Measurements from ENCODE around the gene DIPK1B.
"Not testable (repeated sequence)": the region's sequence is repeated elsewhere in the genome, so short reads cannot be mapped to it uniquely, and the experiment has no call there.

Gene DIPK1B

DNA sequence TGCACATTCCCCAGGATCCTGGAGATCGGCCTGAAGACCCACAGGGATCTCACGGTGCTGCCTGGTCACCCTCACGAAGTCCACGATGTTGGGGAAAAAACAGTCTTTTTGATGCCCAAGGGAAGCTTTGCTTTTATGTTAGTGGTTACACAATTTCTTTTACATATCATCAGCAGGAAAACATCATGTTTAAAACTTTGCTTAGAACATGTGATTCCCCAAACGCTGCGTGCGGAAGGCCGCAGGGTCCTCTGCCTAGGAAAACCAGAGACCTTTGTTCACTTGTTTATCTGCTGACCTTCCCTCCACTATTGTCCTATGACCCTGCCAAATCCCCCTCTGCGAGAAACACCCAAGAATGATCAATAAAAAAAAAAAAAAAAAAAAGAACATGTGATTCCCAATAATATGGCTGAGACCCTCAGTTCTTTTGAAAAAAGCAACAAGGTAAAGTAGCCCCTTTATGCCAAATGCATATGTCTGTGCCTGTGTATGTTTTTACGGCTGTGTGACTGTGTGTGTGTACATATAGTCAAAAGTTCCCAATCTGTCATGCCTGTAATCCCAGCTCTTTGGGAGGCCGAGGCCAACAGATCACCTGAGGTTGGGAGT lies 13.6 kb upstream of the DIPK1B start:
- DNase-seq (ENCODE audit: low read depth): no peak

DNA sequence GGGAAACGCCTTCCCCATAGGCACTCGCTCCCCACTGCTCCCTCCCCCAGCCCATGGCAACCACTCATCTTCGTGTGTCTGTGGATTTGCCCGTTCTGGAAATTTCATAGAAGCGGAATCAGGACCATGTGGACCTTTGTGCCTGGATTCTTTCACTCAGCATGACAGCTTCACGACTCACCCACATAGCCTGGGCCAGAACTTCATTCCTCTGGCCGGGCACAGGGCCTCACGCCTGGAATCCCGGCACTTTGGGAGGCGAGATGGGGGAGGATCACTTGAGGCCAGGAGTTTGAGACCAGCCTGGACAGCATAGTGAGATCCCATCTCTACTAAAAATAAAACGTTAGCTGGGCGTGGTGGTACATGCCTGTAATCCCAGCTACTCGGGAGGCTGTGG lies 12.1 kb upstream of the DIPK1B start:
- no peak for DNase-seq (ENCODE audit: low read depth)

DNA sequence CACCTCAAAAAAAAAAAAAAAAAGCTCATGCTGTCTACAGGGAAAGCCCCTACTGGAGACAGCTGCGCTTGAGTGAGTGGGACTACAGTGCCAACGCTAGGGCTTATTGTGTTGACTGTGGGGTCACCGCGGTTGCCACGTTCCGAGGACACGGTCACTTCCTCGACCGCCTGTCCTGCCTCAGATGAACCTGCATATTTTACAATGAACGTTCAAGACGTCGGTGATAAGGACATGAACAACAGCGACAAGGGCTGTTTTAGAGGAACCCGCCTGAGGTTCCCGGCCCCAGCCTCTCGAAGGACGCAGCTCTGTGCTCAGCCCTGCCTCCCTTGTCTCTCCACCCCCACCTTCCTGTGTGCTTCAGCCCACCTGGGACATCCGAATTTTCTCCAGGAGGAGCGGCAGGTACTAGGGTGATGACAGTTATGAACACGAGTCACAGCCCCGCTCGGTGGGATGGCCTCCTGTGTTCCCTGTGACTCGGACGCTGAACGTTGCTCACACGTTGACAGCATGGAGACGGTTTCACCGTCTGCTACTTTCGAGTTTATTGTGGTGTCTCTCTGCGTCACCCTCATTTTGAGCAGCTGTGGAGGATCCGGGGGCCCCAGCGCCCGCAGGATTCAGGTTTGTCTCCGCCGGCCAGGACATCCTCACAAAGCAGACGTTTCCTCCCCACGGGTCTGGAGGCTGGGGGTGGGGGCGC lies 11.3 kb upstream of the DIPK1B start:
- DNase-seq (ENCODE audit: low read depth): no peak

DNA sequence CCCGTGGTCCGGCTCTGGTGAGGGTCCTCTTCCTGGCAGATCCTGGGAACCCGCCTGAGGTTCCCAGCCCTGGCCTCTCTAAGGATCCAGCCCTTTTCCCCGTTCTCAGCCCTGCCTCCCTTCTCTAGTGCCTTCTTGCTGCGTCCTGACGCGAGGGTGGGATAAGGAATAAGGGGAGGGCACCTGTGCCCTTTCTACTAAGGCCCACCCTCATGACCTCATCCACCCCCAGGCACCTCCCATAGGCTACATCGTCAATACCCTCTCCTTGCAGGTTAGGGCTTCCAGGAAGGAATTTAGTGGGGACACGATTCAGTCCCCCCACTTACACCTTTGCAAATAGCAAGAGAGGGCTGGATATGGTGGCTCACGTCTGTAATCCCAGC lies 10.7 kb upstream of the DIPK1B start:
- DNase-seq (ENCODE audit: low read depth): no peak

DNA sequence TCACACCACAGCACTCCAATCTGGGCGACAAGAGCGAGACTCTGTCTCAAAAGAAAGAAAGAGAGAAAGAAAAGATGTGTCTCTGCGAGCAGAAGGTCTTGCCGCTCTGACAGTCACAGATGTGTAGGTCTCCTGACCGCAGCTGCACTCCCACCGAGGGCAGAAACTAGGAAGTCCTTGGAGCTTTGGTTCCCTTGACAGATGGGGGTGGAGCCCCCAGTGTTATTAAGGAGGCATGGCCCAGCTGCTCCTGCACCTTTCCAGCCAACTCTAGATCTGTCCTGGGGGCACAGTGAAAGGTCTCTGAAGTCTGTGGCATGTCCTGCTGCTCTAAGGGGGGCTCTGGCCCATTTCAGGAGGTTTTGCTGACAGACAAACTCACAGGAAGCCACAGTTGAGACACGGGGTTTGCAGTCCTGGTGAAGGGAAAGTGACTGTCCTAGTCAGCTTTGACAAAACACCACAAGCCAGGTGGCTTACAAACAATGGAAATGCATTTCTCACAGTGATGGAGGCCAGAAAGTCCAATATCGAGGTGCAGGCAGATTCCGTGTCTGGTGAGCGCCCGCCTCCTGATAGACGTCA lies 9.0 kb upstream of the DIPK1B start:
- DNase-seq (ENCODE audit: low read depth): no peak

DNA sequence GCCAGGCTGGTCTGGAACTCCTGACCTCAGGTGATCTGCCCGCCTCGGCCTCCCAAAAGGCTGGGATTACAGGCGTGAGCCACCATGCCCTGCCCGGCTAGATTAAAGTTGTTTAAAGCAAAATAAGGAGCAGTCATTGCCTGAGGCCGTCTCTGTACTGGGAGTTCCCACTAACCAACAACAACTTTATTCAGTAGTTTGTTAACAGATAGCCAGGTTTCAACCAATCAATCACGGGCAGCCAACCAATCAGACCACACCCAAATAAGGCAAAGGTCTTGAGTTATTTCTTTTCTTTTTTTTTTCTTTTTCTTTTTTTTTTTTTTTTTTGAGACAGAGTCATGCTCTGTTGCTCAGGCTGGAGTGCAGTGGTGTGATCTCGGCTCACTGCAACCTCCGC lies 7.6 kb upstream of the DIPK1B start:
- DNase-seq (ENCODE audit: low read depth): not testable (repeated sequence)

DNA sequence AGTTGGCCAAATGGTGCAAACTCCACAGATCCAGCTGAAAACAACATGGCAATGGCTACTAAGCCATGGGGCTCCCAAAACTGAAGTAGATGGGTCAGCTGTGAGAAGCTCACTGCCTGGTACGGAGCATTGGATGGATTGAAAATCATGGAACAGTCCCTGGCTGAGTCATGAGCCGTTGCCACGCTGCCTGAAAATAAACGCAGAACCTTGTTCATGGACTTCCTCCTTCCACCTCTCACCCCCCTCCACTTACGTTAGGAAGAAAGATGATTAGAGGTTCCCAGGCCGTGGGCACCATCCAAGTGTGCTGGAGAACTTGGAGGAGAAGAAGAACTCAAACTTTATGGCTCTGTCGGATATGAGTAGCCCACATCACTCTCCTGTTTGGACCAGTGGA lies 6.8 kb upstream of the DIPK1B start:
- no peak for DNase-seq (ENCODE audit: low read depth)

DNA sequence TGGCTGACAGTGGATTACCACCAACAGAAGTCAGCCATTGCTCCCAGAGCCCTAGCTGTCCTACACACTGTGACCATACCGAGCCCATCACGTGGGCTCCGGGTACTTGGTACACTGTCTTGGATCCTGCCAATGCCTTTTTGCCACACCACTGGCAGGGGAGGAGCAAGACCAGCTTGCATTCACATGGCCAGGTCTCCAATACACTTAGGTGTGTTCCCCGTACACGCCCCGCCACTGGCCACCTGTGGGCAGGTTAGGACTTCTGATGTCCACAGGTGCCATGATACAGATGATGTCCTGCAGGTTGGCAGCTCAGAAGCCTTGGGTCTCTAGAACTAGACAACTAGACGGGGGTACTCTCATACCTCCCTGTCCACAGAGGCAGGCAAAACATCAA lies 5.4 kb upstream of the DIPK1B start:
- no peak for DNase-seq (ENCODE audit: low read depth)

DNA sequence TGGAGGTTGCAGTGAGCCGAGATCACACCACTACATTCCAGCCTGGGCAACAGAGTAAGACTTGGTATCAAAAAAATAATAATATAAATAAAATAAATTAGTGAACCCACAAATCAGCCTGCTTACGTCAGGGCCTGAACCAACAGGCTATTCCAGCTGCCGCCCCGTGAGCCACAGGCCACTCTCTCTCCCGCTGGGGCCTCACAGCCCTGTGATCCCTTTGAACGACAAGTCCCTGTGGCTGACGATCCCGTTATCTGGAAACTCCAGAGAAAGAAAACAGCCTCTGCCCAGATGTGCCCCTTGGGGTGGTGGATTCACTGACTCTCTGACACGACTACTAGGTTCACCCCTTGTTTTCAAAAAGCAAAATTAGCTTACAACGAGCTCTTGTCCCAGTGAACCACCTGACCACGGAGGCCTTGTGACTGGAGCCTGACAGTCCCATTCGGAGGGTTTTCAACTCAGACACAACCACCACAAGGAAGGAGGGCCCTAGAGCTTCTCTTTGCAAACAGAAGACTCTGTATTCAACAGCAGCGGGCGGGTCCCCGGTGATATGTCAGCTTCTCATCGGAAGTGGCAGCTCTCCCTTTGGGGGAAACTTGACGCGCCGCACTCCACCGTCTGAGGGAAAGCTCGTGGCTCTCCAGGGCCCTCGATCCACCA lies 4.4 kb upstream of the DIPK1B start:
- no peak for DNase-seq (ENCODE audit: low read depth)

DNA sequence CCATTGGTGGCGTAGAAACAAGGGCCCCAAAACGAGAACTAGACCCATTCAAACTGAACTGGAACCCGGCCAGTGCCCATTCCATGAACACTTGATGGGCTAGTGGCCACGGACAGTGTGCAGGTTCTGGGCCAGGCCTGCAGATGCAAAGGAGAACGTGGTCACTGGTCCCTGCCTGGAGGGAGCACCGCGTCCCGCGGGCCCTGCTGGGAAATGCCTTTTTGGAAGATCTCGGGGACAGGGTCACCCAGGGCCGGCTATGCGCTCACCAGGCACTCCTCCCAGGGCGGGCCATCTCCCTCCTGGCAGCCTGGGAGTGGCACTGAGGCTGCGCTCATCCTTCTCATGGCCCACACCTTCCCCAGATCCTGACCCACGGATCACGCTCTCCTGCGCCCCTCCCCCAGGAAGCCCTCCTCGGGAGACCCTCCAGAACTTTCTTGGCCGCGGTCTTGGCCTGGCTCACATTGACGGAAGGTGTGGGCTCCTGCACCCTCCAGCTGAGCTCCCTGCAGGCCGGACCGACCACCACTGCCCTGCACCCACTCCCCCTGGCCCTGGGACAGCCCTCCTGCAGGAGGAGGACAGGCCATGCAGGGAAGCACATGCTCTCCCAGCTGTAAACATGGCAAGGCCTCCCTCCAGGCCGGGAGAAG lies 2.8 kb upstream of the DIPK1B start:
- DNase-seq (ENCODE audit: low read depth): no peak

DNA sequence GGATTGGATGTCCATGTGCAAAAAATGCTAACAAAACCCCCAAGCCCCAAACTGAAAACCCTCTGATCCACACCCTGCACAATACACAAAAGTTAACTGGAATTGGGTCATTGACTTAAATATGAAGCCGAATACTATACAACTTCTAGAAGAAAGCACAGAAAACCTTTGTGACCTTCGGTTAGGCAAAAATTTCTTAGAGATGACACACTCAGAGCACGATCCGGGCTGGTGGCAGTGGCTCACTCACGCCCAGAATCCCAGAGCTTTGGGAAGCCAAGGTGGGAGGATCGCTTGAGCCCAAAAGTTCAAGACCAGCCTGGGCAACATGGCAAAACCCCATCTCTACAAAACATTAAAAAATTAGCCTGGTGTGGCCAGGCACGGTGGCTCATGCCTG lies 1.8 kb upstream of the DIPK1B start:
- DNase-seq (ENCODE audit: low read depth): no peak

DNA sequence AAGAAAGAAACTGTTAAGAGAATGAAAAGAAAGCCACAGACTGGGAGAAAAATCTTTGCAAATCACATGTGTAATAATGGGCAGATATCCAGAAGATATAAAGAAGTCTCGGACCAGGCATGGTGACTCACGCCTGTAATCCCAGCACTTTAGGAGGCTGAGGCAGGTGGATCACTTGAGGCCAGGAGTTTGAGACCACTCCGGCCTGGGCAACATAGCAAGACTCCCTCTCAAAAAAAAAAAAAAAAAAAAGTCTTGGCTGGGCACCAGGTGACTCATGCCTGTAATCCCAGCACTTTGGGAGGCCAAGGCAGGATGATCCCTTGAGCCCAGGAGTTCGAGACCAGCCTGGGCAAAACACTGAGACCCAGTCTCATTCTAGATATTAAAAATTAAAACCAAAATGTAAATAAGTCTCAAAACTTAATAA lies 1.1 kb upstream of the DIPK1B start:
- not testable (repeated sequence) for DNase-seq (ENCODE audit: low read depth)

DNA sequence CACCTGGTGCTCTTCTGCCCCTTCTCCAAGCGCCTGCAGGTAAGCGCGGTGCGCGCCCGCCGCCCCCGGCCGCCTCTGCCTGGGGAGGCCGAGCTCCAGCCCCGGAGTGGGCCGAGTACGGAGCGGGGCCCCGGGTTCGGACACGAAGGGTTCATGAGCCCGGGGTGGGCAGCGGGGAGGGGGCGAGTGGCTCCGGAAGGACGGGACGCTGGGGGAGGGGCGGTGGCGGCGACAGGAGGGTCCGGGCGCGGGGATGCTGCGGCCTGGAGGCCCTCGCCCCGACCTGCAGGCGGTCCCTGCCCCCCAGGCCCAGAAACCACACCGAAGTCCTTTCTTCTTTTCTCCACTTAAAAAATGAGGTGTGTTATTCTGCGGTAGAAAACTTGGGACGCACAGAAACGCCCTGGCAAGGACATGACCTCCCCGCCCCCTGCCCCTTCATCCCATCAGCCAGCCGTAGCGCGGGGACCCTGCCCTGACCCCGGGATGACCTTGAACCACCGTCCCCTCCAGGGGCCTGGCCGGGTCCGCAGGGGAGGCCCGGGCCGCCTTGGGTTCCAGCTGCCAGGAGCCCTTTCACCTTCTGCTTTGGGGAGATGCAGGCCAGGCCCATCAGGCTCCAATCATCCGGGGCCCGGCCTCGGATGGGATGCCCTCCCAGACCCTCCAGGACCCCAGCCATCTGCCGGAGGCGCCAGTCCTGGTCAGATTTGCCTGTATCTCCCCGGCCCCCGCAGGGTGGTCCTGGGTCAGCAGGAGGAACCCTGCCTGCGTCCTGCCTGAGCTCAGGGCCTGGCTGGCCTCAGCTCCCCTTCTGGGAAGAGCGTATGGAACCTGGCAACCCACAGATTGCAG lies 545 bp downstream of the DIPK1B start:
- no peak for DNase-seq (ENCODE audit: low read depth)

DNA sequence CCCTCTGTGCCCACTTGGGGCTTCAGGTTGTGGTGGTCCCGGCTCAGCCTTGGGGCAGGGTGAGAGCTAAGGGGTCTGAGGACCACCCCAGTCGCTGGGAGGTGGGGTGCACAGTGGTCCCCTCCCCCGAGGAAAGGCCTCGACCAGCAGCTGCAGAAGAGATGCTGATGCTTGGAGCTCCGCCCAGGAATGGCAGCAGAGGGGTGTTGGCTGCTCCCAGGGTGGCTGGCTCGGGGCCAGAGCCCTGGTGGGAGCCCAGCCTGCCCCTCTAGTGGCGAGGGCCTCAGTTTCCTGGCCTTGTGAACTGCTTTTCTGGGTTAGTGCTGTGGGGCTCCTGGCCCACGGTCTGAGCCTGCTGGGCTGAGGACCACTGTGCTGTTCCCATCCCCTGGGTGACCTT lies 1.2 kb downstream of the DIPK1B start:
- no peak for DNase-seq (ENCODE audit: low read depth)

DNA sequence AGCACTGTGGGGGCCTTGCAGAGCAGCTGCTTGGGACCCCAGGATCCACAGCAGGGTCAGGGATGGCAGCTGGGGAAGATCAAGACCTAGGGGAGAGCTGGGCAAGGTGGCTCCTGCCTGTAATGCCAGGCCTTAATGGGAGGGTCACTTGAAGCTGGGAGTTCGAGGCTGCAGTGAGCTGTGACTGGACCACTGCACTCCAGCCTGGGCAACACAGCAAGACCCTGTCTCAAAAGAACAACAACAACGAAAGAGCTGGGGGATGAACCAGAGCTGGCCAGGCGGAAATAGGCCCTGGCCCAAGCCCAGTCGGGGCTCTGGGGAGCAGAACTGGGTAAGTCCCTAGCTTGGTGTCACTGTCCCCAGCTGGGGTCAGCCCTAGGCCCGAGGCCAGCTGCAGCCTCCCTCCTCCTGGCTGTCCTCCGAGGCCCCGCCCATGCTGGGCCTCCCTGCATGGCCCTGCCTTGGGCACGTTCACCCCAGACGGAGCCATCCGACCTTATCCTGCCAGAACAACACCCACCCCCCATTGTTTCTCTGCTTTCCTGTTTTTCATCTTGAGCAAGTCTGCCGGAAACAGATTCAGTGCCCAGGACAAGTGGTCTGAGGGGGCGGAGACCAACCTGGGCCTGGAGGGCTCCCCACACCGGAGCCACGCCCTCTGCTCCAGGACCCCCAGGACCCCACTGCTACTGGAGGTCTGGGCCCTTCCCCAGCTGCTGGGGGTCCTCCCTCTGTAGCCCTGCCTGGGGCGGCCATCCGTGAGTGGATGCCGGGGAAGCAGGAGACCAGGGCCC lies 1.9 kb downstream of the DIPK1B start:
- DNase-seq (ENCODE audit: low read depth): no peak

DNA sequence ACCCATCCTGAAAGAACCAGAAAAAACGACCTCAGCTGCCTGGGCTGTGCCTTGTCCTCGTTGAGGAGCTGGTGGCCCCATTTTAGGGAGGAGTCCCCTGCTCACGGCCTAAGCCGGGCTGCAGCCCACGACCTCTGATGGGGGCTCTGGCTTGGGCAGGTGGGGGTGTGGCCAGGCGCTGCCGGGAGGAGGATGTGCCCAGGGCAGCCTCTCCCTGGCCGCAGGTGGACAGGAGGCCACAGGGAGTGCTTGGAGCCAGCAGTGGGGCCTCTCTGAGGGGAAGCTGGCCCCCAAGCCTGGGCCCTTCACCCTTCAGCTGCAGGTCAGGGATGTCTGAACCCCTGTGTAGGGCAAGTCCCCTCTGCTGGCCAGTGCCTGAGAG lies 2.5 kb downstream of the DIPK1B start:
- no peak for DNase-seq (ENCODE audit: low read depth)

DNA sequence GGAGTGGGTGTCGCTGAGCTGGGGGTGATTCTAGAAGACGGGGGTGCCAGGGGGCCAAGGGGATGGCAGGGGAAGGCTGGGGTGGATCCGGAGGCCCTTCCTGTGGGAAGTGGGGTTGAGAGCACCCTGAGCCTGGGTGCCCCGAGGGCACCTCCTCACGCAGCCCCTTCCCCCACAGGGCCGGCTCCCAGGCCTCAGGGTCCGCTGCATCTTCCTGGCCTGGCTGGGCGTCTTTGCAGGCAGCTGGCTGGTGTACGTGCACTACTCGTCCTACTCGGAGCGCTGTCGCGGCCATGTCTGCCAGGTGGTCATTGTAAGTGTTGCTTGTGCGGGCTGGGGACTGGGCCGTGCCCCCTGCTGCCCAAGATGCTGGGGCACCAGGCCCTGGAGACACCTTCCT lies 5.0 kb downstream of the DIPK1B start:
- DNase-seq (ENCODE audit: low read depth): no peak

DNA sequence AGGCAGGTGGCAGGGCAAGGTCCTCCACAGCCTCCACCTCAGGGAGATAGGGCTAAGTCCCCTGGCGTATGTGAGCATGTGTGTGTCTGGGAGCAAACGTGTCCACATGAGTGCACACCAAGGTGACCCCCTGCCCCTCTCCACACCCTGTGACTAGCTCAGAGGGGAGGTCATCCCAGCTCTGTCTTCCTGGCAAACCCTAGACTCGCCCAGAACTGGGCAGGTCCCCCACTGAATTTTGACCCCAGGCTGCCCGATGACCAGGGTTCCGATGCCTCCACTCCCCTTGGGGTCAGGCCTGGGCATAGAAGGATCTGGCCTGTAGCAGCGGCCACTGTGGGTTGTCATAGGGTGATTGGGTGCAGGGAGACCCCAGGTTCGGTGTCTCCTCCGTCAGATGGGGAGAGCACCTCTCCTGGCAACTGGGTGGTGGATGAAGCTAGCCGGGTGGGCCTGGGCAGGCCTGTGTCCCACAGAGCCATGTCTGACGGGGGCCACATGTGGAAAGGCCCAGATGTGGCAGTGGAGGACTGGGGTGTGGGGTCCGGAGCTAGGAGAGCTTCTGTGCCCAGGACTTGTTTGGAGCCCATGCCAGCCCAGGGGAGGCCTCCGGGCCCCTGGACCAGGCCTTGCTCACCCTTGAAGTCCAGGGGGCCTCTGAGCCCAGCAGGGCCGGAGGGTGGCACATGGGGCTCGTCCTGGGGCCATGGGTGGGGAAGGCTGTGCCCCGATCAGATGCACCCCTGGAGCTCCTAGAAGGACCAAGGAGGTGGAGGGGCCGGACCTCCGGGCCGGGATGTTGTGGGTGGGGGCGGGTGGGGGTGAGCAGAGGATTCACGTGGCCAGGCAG lies 6.2 kb downstream of the DIPK1B start:
- DNase-seq (ENCODE audit: low read depth): no peak

DNA sequence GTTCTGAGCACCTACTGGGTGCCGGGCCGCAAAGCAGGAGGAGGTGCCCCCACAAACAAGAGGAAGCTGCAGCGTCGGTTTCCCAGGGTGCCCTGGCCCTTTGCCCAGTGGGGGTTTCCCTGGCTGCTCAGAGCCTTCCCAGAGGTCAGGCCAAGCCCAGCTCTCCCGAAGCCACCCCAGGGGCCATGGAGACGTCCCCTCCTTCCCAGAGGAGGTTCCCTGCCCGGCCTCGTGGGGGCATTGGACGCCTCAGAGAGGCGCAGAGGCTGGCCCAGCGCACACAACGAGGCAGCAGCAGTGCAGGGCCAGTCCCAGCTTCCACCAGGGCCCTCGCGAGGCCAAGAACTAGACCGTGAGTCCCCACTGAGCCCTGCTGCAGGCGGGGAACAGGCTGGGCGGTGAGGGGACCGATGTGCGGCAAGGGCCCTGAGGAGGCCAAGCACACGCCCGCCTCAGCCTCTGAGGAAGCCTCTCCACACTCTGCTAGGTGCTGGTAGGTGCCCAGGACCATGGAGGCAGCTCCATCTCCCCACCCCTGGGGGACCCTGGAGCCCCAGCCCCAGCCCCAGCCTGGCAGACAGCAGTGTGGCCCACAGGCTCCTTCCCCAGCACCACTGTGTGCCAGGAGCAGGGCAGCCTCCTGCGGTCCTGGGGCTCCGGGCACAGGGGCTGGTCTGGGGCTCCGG lies 7.0 kb downstream of the DIPK1B start:
- DNase-seq (ENCODE audit: low read depth): no peak

Measured in HS-27A (cell line).